ENCODE data around the gene PRKCE. TPM values are rescaled to one million over a fixed set of nuclear protein-coding genes. Genes with fewer than 3 reads are reported as not detected.

Gene PRKCE
- total RNA-seq, 3 donors from 2014 or later (not counting 1 experiment from before 2014, with no cell fraction given), result 35.2 to 42.1 (median 38.6) TPM

- ATAC-seq (no peak), DNase-seq (peak in 1 of 2 donors; percentile 14)
- Histone ChIP-seq H3K9me3 (ENCODE audit: control insufficient read depth, insufficient read depth, low read length) (no peaks in the 10 kb centered on the region), H3K4me1 (ENCODE audit: control insufficient read depth, insufficient read depth, low read length) (peaks cover 53% of the 10 kb centered on the region), H3K36me3 (ENCODE audit: control insufficient read depth, insufficient read depth, low read length) (no peaks in the 10 kb centered on the region), H3K4me3 (ENCODE audit: low read length) (no peak overlapping the region), H3K27me3 (ENCODE audit: control insufficient read depth, insufficient read depth, low read length) (no peaks in the 10 kb centered on the region), H3K27ac (ENCODE audit: low read length) (no peak overlapping the region)
- 70% methylated on average over 8 of the region's 8 CpGs for WGBS (ENCODE audit: insufficient coverage)
- no peaks in the 10 kb centered on the region for H3K9me3 Mint-ChIP-seq
- no peak overlapping the region for H3K27ac Mint-ChIP-seq
- intact Hi-C loops (cut with micrococcal nuclease), result no loop called here
- no peak overlapping the region for H3K4me3 Mint-ChIP-seq
- peaks cover 30 to 34% of the 10 kb centered on the region in 2 donors for H3K4me1 Mint-ChIP-seq
- no peak for TF ChIP-seq CTCF (IDR thresholded peaks at IDR 0.05)
- H3K27me3 Mint-ChIP-seq (ENCODE audit: low read depth in 2 of 2), result peaks cover 10 to 17% of the 10 kb centered on the region in 2 donors
- H3K36me3 Mint-ChIP-seq, result no peaks in the 10 kb centered on the region
Measured at GRCh38 chr2:45891719-45892424, 240.4 kb downstream of the PRKCE start.

DNA sequence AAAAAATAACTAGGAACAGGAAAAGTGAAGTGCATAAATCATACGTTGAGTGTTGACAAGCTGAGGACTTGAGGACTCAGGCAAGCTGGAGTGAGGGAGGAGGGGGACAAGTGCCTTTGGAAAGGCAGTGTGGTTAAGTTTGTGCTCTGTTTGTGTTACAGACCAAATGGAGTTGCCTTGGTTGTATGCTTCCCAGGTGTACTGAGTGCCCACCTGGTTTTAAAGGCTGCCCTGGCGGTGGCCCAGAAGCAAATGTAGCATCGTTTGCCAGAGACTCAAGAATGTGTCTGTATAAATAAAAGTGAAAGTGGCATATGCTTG is 240.9 kb downstream of the PRKCE start:
- no peaks in the 10 kb centered on the region for H3K9me3 Mint-ChIP-seq
- peaks cover 10 to 17% of the 10 kb centered on the region in 2 donors for H3K27me3 Mint-ChIP-seq (ENCODE audit: low read depth in 2 of 2)
- H3K4me1 Mint-ChIP-seq, result peaks cover 30 to 34% of the 10 kb centered on the region in 2 donors
- H3K4me1 ChIP-seq (ENCODE audit: control insufficient read depth, insufficient read depth, low read length), result peaks cover 53% of the 10 kb centered on the region
- H3K27ac Mint-ChIP-seq, result no peak overlapping the region
- H3K9me3 ChIP-seq (ENCODE audit: control insufficient read depth, insufficient read depth, low read length), result no peaks in the 10 kb centered on the region
- intact Hi-C loops (cut with micrococcal nuclease), result no loop called here
- WGBS (ENCODE audit: insufficient coverage), result 56% methylated on average over 3 of the region's 3 CpGs
- H3K36me3 ChIP-seq (ENCODE audit: control insufficient read depth, insufficient read depth, low read length), result no peaks in the 10 kb centered on the region
- no peak overlapping the region for H3K4me3 ChIP-seq (ENCODE audit: low read length)
- H3K27me3 ChIP-seq (ENCODE audit: control insufficient read depth, insufficient read depth, low read length), result no peaks in the 10 kb centered on the region
- no peak overlapping the region for H3K27ac ChIP-seq (ENCODE audit: low read length)
- no peak for ATAC-seq
- no peak overlapping the region for H3K4me3 Mint-ChIP-seq
- DNase-seq, result no peak
- H3K36me3 Mint-ChIP-seq, result no peaks in the 10 kb centered on the region
- no peak for TF ChIP-seq CTCF (IDR thresholded peaks at IDR 0.05)

DNA sequence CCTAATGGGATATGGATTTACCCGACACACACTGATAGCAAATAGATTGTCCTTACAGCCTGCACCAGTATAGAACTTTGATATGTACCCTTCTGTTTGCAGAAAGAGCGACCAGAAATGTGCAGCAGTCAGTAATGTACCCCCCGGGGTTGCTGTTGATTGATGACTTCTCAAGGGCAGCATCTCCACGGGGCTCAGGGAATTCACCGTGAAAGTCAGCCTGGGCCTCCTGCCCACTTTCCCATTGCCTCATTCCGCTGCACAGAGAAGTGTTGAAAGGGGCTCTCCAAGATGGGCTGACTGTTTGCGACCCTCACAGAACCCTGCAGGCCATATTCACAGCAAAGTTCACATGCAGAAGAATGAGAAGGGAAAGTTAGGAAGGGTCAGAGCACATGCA is 241.3 kb downstream of the PRKCE start:
- Histone ChIP-seq H3K4me1 (ENCODE audit: control insufficient read depth, insufficient read depth, low read length) (peaks cover 50% of the 10 kb centered on the region), H3K36me3 (ENCODE audit: control insufficient read depth, insufficient read depth, low read length) (no peaks in the 10 kb centered on the region), H3K9me3 (ENCODE audit: control insufficient read depth, insufficient read depth, low read length) (no peaks in the 10 kb centered on the region), H3K27ac (ENCODE audit: low read length) (no peak overlapping the region), H3K4me3 (ENCODE audit: low read length) (no peak overlapping the region), H3K27me3 (ENCODE audit: control insufficient read depth, insufficient read depth, low read length) (no peaks in the 10 kb centered on the region)
- 47% methylated on average over 7 of the region's 7 CpGs for WGBS (ENCODE audit: insufficient coverage)
- intact Hi-C loops (cut with micrococcal nuclease), result no loop called here
- TF ChIP-seq CTCF (IDR thresholded peaks at IDR 0.05), result no peak
- H3K36me3 Mint-ChIP-seq, result no peaks in the 10 kb centered on the region
- H3K4me1 Mint-ChIP-seq, result peaks cover 30 to 35% of the 10 kb centered on the region in 2 donors
- H3K27me3 Mint-ChIP-seq (ENCODE audit: low read depth in 2 of 2), result peaks cover 10 to 17% of the 10 kb centered on the region in 2 donors
- ATAC-seq (no peak), DNase-seq (no peak)
- H3K9me3 Mint-ChIP-seq, result no peaks in the 10 kb centered on the region
- no peak overlapping the region for H3K4me3 Mint-ChIP-seq
- H3K27ac Mint-ChIP-seq, result no peak overlapping the region

- Histone ChIP-seq H3K4me1 (ENCODE audit: control insufficient read depth, insufficient read depth, low read length) (peaks cover 38% of the 10 kb centered on the region), H3K27ac (ENCODE audit: low read length) (no peak overlapping the region), H3K27me3 (ENCODE audit: control insufficient read depth, insufficient read depth, low read length) (no peaks in the 10 kb centered on the region), H3K4me3 (ENCODE audit: low read length) (no peak overlapping the region), H3K36me3 (ENCODE audit: control insufficient read depth, insufficient read depth, low read length) (no peaks in the 10 kb centered on the region), H3K9me3 (ENCODE audit: control insufficient read depth, insufficient read depth, low read length) (no peaks in the 10 kb centered on the region)
- Mint-ChIP-seq H3K4me3 (no peak overlapping the region), H3K9me3 (no peaks in the 10 kb centered on the region), H3K27me3 (ENCODE audit: low read depth in 2 of 2) (peaks cover 8 to 17% of the 10 kb centered on the region in 2 donors), H3K36me3 (no peaks in the 10 kb centered on the region), H3K27ac (no peak overlapping the region), H3K4me1 (peaks cover 30 to 36% of the 10 kb centered on the region in 2 donors)
- no peak for TF ChIP-seq CTCF (IDR thresholded peaks at IDR 0.05)
- DNase-seq (no peak), ATAC-seq (no peak)
- intact Hi-C loops (cut with micrococcal nuclease), result no loop called here
- WGBS (ENCODE audit: insufficient coverage), result over 99% methylated on average over 4 of the region's 4 CpGs
Measured at GRCh38 chr2:45894211-45894610, 242.7 kb downstream of the PRKCE start.
